Right renal pelvis (tissue), 4 donors: ENCODE measurements around the gene NFKBIE. TPM values are rescaled to one million over a fixed set of nuclear protein-coding genes. Genes with fewer than 3 reads are reported as not detected.
"Not testable (repeated sequence)": the region's sequence is repeated elsewhere in the genome, so short reads cannot be mapped to it uniquely, and the experiment has no call there.

Experiments
- DNase-seq, 4 donors: peaks; one replicate each; pipeline ENCODE4 v3.0.0-alpha.2; 2013; ENCODE audit warnings: low read depth in 4 of 4, low spot score in 3 of 4, missing footprints in 1 of 4
- polyA plus RNA-seq, 4 donors: library from polyadenylated mRNA; unstranded; fragments of 120-200 nt; gene quantifications; one replicate each; pipeline ENCODE4 v1.2.1, GENCODE V29; 2013; ENCODE audit not compliant: insufficient read length in 4 of 4

Gene NFKBIE, protein sequence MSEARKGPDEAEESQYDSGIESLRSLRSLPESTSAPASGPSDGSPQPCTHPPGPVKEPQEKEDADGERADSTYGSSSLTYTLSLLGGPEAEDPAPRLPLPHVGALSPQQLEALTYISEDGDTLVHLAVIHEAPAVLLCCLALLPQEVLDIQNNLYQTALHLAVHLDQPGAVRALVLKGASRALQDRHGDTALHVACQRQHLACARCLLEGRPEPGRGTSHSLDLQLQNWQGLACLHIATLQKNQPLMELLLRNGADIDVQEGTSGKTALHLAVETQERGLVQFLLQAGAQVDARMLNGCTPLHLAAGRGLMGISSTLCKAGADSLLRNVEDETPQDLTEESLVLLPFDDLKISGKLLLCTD
- polyA plus RNA-seq, result 10 to 100 TPM in 3 of 4 donors, 1 to 10 TPM in 1; 9.8 to 12.9 (median 11.0) TPM

DNA sequence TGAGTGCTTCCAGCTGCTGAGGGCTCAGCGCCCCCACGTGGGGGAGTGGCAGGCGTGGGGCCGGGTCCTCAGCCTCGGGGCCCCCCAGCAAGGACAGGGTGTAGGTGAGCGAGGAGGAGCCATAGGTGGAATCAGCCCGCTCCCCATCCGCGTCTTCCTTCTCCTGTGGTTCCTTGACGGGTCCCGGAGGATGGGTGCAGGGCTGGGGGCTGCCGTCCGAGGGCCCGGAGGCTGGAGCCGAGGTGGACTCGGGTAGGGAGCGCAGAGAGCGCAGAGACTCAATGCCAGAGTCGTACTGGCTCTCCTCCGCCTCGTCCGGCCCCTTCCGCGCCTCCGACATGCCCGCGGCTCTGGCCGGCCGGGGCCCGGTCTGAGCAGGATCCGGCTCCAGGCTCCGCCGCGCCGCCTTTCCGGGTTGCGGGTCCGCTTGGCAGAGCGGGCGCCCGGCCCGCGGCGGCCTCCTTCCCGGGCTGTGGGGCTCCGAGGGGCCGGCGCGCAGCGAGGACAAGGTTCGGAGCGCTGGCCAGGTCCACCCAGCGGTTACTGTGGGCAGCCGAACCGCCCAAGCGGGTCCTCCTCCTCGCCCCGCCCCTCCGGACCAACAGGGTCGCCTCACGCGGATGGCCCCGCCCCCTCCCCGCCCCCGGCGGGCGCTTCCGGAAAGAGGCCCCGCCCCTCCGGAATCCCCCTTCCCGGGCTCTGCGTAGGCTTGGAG, at the start of gene NFKBIE:
TSS of gene NFKBIE (minus strand) at position 545 of the 715 bp plus-strand sequence. CDS start at position 340, 205 bp downstream.
- DNase-seq, result peak in 2 of 4 donors; percentile 83 to 90

- not testable (repeated sequence) for DNase-seq
These were observed 49.3 kb upstream of the NFKBIE start for GRCh38 chr6:44314657-44315056.

- peak; percentile 65 to 82 (median 70) for DNase-seq
These were observed 47.8 kb upstream of the NFKBIE start, which contains the start of gene AARS2 for GRCh38 chr6:44312901-44313788. AARS2 (minus strand) TSS chr6:44313347; CDS start chr6:44313323, 24 bp downstream.

DNA sequence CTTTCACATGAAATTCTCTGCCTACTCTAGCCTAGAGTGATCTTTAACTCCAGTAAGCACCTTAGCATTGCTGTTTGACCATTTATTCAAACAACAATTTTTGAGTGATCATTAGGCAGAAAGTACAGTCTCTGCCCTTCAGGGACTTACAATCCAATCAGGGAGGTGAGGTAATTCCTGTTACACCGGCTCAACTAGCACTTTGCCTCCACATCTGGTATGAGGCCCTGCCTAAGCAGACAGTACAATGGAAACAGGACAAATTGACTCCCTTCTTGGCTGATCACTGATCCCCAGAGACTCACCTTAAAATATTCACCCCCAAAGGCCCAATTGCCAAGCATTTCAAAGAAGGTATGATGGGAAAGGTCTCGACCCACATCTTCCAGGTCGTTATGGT, 46.4 kb upstream of the NFKBIE start:
- no peak for DNase-seq

GRCh38 chr6:44311304-44311703, 46.0 kb upstream of the NFKBIE start:
- no peak for DNase-seq

GRCh38 chr6:44310241-44310640, 44.9 kb upstream of the NFKBIE start:
- DNase-seq, result no peak

DNA sequence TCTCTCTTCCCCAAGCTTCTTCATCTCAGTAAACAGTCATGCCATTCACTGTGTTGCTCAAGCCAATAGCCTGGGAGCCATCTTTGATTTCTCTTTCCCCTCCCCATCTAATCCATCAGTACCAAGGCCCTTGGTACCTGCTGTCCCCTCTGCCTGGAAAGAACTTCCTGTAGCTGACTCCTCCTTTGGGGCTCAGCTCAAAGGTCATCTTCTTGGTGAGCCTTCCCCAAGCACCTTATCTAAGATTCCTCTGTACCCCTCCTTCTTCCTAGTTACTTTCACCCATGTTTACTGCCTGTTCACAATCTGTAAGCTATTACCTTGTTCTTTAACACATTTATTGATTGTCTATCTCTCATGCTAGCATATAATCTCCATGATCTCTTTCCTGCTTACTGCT, 44.3 kb upstream of the NFKBIE start:
- DNase-seq, result no peak

GRCh38 chr6:44309092-44309491, 43.7 kb upstream of the NFKBIE start:
- DNase-seq, result no peak

- DNase-seq, result no peak
These were observed 41.9 kb upstream of the NFKBIE start for GRCh38 chr6:44307217-44307616.

DNA sequence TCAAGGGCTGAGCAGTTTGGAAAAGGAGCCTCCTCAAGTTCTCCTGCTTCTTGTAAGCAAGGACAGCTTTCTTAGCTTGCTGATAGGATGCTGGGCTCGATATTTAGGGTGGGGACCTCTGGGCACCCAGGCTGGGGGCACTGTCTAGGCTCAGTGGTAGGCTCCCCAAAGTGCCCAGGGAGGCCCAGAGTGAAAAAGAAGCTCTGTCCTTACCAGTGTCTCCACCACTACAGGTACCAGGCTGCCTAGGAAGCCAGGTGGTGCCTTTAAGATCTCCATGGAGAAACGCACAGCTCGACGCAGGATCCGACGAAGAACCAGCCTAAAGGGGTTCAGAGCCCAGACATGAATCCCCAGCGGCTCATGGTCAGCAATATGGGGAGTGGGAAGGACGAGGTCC, 41.4 kb upstream of the NFKBIE start:
- no peak for DNase-seq

DNA sequence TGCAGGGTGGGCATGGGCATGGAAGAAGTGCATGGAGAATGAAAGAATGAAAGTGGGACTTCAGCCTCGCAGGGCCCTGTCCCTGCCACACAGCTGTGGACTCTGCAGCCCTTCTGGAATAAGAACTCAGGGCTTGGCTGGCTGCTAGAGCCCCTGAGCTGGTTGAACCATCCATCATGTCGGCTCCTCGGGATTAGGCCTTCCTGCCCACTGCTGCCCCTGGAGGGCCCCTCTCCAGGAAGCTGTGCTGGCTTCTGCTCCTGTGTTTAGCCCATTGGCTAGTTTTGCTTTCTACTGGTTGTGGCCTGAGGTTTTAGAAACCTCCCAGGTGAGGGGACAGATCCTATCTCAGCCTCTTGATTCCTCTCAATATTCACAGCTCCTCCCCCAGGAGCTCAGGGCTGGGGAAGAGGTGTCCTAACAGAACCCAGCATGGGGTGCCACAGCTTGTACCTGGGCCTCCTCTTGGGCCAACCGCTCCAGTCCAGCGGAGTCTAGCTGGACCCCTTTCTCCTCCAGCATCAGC, 39.9 kb upstream of the NFKBIE start:
- DNase-seq, result no peak

DNA sequence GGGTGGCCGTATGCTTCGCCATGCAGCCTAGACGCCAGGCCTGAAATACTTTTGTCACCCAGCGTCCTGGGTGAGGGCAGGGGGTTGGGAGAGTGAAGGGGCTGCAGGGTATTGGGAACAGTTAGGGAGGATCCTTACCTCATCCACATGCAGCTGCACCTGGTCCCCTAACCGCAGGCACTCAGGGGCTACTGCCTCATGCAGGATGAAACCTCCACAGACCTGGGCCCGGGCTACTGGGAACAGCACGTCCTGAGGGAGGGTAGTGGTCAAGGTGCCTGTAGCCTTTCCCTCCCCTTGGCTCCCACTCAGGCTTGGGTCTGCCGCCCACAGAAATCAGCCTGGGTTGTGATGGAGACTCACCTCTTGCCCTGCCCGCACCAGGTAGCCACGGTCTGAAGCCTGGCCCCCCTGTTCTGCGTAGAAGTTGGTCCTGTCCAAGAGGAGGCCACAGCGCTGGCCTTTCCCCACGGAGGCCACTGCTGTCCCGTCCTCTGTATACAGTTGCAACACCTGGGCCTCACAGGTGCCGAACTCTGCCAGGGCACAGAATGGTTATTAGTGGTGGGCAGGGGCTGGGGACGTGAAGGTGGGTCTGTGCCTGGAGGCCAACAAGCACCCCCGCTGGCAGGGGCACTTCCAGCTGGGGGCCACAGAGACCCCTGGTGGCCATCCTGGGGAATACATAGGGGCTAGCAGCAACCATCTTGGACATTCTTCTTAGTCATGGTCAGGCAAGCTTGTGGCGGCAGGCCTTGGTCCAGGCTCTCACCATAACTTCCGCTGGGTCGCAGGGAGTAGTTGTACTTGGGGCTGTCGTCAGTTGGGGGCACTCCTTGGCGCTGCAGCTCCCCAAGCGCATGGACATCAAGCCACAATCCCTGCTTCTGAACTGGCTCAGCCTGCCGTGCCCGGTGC, 39.2 kb upstream of the NFKBIE start:
- no peak for DNase-seq

DNA sequence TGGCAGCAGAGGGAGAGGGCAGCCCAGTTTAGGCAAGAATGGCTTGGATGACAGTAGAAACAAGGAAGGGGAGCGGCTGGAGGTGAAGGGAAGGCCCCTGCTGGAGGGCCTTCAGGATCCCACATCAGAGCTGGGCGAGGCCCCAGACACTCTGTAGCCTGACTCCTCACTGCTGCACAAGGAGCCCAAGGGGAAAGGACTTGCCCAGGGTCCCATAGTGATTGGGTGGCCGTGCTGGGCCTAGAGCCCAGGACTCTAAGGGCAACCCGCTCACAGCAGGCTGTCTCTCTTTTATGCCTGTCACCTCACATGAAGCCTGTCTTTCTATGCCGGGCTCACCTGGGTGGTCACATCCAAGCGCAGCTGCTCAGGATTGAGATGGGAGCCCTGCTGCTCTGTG, 38.5 kb upstream of the NFKBIE start:
- no peak for DNase-seq

GRCh38 chr6:44302856-44303255, 37.5 kb upstream of the NFKBIE start:
- DNase-seq, result no peak

- DNase-seq, result no peak
These were observed 36.6 kb upstream of the NFKBIE start for GRCh38 chr6:44301782-44302564.

DNA sequence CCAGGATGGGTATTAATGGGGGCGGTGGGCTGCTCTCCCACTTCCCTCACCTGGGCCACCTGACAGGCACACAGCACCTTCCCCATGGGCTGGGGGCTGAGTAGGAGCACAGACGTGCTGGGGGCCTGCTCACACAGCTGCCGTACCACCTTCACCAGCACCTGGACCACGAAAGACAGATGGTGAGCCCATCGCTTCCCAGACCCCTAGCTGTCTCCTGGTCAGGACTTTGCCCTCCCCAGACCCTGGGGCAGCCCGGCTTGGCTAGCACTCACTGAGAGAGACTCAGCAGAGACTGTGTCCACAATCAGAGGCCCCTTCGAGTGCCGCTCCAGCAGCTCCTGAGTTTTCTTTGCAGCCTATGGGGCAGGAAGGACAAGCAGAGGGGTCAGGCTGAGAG, 35.8 kb upstream of the NFKBIE start:
- no peak for DNase-seq

DNA sequence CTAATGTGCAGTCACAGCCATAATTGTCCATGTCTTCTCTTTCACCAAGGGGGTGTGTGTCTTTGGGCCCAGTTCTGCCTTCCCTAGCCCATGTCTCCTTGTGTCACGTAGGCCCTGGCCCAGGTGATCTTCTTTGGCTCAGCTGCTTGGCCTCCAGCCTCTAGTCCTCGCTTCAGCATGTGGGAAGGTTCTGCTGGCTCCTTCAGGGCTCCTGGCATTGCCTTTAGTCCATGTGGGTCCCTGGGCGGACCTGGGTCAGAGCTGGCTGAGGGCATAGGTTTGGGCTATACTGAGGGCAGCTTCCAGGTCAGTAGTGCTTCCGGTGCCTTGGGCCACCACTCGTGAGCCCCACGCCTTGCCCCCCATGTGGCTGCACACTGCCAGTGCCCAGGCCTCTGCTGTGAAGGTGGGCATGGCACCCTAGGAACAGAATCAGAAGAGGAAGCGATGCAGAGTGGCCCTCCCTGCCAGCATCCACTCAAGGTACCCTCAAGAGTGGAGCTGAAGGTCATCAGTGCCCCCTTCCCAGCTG, 35.0 kb upstream of the NFKBIE start:
- no peak for DNase-seq

DNA sequence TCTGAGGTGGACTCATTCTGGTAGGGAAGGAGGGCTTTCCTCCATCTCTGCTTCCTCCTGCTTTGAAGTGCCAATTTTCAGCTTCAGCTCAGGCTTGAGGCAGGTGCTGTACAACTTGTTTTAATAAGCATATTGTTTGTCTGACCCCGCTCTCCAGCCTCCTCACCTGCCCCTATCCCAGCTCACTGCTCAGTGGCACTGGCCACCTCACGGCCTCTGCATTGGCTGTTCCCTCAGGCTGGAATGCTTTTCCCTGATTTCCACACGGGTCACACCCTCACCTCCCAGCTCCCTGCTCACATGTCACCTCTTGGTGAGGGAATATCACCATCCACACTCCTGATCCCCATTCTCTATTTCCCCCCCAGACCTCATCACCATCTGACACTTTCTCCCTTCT, 33.5 kb upstream of the NFKBIE start:
- no peak for DNase-seq
